GM23248 (cell line): ENCODE results near the gene CLIC2.

Source experiments
- EZH2 ChIP-seq: fragments of 200-600 bp; sonication (generic); IDR thresholded peaks from 2 replicates; pipeline ENCODE4 v1.6.1; 2018; ENCODE audit warnings: antibody characterized with exemption, mild to moderate bottlenecking; ENCODE audit not compliant: insufficient read depth, poor library complexity, severe bottlenecking
- EZH2phosphoT487 ChIP-seq: fragments of 200-600 bp; sonication (generic); IDR thresholded peaks from 2 replicates; pipeline ENCODE4 v1.6.1; 2018; ENCODE audit warnings: antibody characterized with exemption, moderate library complexity, mild to moderate bottlenecking, low read depth; ENCODE audit not compliant: insufficient read depth

DNA sequence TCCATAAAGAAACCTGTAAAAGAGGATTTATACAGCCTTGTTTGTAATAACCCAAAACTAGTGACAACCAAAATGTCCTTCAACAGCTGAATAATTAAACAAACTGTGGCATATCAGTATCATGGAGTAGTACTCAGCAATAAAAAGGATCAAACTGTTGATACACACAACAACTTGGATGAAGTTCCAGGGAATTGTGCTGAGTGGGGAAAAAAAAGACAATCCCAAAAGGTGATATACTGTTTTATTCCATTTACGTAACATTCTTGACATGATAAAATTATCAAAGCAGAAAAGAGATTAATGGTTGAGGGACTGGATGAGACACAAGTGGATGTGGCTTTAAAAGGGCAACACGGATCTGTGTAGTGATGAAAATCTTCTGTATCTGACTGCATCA lies 7.8 kb downstream of the CLIC2 start:
- TF ChIP-seq EZH2 (no peak), EZH2phosphoT487 (no peak)
